GM10266 (cell line): ENCODE data around the gene DNAJC18.

ENCODE experiments used
- DNase-seq: peaks from one replicate; pipeline ENCODE4 v3.0.0; 2012; ENCODE audit errors: extremely low spot score
- TF ChIP-seq, protein P1 (sequence below): IDR thresholded peaks from 2 replicates; pipeline ENCODE4 v1.5.1; 2012; ENCODE audit warnings: mild to moderate bottlenecking, low read depth; ENCODE audit not compliant: control insufficient read depth, insufficient read depth; ENCODE audit errors: missing control alignments

The DNAJC18 gene

DNA sequence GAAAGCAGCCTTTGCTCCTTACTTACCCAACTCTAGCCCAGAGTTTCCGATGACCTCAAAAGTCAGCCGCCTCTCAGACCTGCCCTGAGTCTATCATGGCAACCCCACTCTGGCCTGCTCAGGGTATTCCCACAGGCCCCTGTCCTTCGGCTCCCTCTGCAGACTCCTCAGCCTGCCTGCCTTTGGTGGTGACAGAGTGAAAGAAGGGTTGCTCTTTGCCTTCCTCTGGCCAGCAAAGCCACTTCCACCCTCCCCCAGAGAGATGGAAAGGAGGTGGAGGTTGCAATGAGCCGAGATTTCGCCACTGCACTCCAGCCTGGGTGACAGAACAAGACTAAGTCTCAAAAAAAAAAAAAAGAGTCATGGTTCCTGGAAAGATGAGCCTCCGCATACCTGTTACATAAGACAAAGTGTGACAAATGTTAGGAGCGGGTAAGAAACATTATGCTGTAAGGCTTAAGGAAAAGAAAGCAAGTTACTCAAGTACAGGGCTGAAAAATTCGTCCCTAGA, 29.2 kb upstream of the DNAJC18 start:
- TF ChIP-seq, protein P1, sequence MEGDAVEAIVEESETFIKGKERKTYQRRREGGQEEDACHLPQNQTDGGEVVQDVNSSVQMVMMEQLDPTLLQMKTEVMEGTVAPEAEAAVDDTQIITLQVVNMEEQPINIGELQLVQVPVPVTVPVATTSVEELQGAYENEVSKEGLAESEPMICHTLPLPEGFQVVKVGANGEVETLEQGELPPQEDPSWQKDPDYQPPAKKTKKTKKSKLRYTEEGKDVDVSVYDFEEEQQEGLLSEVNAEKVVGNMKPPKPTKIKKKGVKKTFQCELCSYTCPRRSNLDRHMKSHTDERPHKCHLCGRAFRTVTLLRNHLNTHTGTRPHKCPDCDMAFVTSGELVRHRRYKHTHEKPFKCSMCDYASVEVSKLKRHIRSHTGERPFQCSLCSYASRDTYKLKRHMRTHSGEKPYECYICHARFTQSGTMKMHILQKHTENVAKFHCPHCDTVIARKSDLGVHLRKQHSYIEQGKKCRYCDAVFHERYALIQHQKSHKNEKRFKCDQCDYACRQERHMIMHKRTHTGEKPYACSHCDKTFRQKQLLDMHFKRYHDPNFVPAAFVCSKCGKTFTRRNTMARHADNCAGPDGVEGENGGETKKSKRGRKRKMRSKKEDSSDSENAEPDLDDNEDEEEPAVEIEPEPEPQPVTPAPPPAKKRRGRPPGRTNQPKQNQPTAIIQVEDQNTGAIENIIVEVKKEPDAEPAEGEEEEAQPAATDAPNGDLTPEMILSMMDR, result no peak
- no peak for DNase-seq

DNA sequence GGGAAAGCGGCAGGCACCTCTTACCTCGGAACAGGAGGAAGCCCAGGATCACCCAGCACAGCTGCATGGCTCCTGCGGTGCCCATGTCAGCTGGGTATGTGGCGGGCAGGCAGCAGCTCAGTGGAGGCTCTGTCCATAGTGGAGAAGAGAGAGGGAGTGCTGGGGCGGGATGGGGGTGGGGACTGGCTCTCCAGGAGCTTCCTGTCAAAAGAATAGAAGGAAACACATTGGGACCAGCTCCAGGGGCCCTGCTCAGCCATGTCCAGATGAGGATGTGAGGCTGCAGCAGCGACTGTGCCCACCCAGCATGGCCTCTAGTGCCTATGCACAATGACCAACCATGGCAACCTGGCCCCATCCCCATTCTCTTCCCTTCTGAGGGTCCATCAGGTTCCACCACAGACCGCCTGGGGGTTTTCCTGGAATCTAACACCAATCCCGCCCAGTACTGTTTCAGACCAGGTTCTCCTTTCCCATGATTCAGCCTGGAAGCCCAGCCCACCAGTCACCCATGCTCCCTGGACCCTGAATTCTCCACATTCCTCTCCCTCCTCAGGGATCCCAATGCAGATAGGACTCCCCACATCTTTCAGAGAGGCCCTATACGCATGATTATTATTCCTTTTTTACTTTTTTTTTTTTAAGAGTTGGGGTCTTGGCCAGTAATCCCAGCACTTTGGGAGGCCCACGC, 23.4 kb upstream of the DNAJC18 start, which contains the start of gene ECSCR:
Gene ECSCR, minus strand, starts transcription at position 158 of the 691 bp plus-strand sequence. Its CDS starts 73 bp downstream, at position 85.
- TF ChIP-seq, protein P1, result no peak
- no peak for DNase-seq

DNA sequence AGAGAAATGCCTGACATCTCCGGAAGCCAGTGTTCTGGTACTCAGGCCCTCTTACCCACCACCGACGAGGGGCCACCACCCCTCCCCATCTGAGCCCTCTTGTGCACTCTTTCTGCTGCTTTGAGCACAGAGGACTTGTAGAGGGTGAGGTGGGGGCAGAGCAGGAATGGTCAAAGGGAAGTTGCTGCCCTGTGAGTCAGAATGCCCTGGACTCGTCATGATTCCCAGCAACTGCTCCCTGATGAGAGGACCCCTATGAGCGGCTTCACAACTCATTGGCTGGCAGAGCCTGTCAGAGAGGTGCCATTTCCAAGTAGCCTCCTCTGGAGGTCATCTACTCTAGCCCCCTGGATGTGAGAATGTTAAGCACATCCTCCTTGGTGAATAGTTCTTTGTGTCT, 22.4 kb upstream of the DNAJC18 start:
- no peak for DNase-seq
- TF ChIP-seq, protein P1, result no peak

DNA sequence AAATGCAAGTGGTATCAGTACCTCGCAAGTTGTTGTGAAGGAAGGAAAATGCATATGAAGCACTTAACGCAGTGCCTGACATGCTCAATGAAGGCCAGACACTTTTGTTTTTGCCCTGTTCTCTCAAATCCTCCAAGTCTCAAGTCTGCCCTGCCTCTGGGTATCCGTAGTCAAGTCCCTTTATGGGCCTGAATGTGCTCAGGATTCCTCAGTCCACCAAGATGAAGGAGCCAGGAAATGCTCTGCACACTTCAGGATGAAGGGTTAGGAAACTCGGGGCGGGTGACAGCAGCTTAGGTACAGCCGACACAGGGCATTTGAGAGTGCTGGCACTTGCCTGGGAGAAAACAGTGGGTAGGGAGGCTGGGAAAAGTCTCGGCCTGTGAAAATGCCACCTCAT, 21.9 kb upstream of the DNAJC18 start:
- DNase-seq, result no peak
- TF ChIP-seq, protein P1, result no peak

DNA sequence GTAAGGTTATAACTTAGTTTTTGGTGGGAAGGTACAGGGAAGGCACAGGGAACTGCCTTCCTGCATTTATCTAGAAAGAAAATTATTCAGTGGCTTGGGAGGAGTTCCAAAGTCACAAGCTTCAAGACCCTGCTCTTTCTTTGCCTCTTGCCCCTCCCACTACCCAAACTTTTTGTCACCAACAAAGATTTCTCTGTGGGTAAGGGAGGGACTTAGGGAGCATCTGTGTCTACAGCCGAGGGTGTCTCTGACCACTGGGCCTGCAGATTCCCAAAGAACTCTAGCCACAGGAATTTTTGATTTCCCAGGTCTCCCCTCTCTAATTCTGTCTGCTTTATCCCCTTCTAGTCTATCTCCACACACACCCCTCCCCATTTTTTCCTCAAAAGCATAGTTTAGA, 21.1 kb upstream of the DNAJC18 start:
- TF ChIP-seq, protein P1, result no peak
- DNase-seq, result no peak

DNA sequence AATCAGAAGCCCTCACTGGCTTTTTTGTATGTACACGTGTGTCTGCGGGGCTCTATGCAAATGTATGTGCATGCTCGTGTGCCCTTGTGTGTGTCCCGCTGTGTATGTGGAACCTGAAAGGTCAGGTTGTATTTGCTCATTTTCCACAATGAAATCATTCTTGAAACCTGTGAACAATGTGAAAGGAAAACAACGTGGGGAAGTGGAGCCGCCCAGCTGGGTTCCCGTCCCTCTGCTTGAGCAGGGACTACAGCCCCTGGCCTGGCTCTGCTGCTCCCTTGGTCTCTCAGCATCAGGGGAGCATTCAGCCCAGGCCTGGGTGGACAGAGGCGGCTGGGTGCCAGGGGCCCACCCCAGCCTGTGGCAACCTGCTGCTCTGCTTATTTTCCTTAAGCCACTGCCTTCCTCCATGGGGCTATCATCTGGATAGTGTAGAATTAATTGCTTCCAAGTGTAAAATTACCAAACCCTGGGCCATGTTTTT, 20.2 kb upstream of the DNAJC18 start:
- DNase-seq, result peak; percentile 46
- TF ChIP-seq, protein P1, result no peak

DNA sequence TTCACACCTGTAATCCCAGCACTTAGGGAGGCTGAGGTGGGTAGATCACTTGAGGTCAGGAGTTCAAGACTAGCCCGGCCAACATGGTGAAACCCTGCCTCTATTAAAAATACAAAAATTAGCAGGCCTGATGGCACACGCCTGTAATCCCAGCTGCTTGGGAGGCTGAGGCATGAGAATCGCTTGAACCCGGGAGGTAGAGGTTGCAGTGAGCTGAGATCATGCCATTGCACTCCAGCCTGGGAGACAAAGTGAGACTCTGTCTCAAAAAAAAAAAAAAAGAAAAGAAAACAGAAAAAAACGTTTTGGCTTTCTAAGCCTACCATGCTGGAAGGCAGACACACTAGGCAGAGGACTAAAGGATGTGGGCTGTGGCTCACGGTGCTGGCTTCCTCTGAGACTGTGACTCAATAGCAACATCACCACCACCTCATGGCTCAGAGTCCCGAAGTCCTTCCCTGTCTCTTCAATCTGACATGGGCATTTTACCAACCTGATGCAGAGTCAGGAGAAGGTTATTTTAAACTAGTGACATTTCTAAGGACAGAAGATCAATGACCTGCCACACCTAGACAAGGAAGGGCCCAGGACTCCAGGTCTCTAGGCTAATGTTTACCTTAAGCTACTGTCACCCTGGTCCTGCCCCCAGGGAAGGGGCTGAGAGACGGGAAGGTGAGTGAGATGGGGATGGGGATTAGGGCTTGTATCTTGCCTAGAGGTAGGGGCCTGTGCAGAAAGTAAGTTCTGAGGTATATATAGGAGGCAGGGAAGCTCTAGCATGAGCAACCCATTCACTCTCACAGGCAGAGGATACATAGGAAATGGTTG, 19.5 kb upstream of the DNAJC18 start:
- peak; percentile 64 for DNase-seq
- TF ChIP-seq, protein P1, result no peak
